T-cell (primary cell): Measurements from ENCODE around the gene RASL10A. TPM values are rescaled to one million over a fixed set of nuclear protein-coding genes. Genes with fewer than 3 reads are reported as not detected.

ENCODE experiments used
- ATAC-seq, 4 experiments: fragments of 200-7000 bp in 3 of 4; fragments of 150-1000 bp in 1 of 4; cut with Tn5 transposase; replicated peaks in 1 of 4; 1 replicate in 3 of 4; 2 replicates in 1 of 4; pipeline ENCODE4 v1.10.0; 2021; ENCODE audit warnings: moderate library complexity in 3 of 4, mild to moderate bottlenecking in 2 of 4, moderate number of reproducible peaks in 1 of 4
- CTCF ChIA-PET, 2 donors: fragments of 300-600 bp; sonication (Branson Sonifier 250); formaldehyde crosslinking; loops; one replicate each; lab custom pipeline; 2022; ENCODE audit warnings: antibody characterized with exemption in 2 of 2; lab: Charles Lee
- POLR2A ChIA-PET, 2 donors: fragments of 300-600 bp; sonication (Branson Sonifier 250); formaldehyde crosslinking; loops; one replicate each; lab custom pipeline; 2022; ENCODE audit warnings: antibody characterized with exemption in 2 of 2; lab: Charles Lee
- DNase-seq, 35 experiments: peaks; one replicate each; pipeline versions ENCODE4 v3.0.0 to v3.0.0-alpha.2; 2013 to 2023
- H3K27ac ChIP-seq: one replicate; pipeline ENCODE4 v1.5.1; 2013; ENCODE audit warnings: low read length
- H3K27me3 ChIP-seq, 2 experiments: replicated peaks in 1 of 2; 1 replicate in 1 of 2; 2 replicates in 1 of 2; pipeline versions ENCODE4 v1.6.1 to v1.7.0; 2013; ENCODE audit warnings: low read length in 1 of 2, mixed read lengths in 1 of 2; ENCODE audit not compliant: control insufficient read depth in 2 of 2, insufficient read depth in 2 of 2; ENCODE audit errors: extremely low read depth in 1 of 2
- H3K36me3 ChIP-seq, 2 donors: 1 replicate in 1 of 2; 2 replicates in 1 of 2; pipeline versions ENCODE4 v1.6.1 to v1.7.0; 2013; ENCODE audit warnings: low read length in 1 of 2; ENCODE audit not compliant: control insufficient read depth in 2 of 2, insufficient read depth in 1 of 2; ENCODE audit errors: extremely low read depth in 1 of 2
- H3K4me1 ChIP-seq, 2 experiments: 1 replicate in 1 of 2; 2 replicates in 1 of 2; pipeline versions ENCODE4 v1.6.1 to v1.7.0; 2013; ENCODE audit warnings: low read length in 2 of 2, mixed read lengths in 1 of 2; ENCODE audit not compliant: insufficient read depth in 2 of 2, control insufficient read depth in 1 of 2; ENCODE audit errors: extremely low read depth in 1 of 2
- H3K4me3 ChIP-seq, 2 donors: 1 replicate in 1 of 2; 2 replicates in 1 of 2; pipeline versions ENCODE4 v1.5.1 to v1.7.0; 2013; ENCODE audit warnings: mild to moderate bottlenecking in 2 of 2, low read length in 1 of 2, moderate library complexity in 1 of 2; ENCODE audit not compliant: control insufficient read depth in 1 of 2; ENCODE audit errors: extremely low read depth in 1 of 2
- H3K9me3 ChIP-seq: 2 replicates; pipeline ENCODE4 v1.7.0; 2013
- H3K27ac Mint-ChIP-seq, 2 donors: one replicate each; pipeline ENCODE4 v1.8.0; 2020 to 2021; ENCODE audit warnings: mild to moderate bottlenecking in 2 of 2, mixed read lengths in 2 of 2
- H3K27me3 Mint-ChIP-seq, 2 donors: one replicate each; pipeline ENCODE4 v1.8.0; 2021 to 2022; ENCODE audit warnings: mixed read lengths in 2 of 2
- H3K36me3 Mint-ChIP-seq: one replicate; pipeline ENCODE4 v1.8.0; 2021; ENCODE audit warnings: mixed read lengths
- H3K4me1 Mint-ChIP-seq, 3 donors: one replicate each; pipeline ENCODE4 v1.8.0; 2020 to 2022; ENCODE audit warnings: mixed read lengths in 3 of 3, mild to moderate bottlenecking in 1 of 3
- H3K4me3 Mint-ChIP-seq, 3 donors: one replicate each; pipeline ENCODE4 v1.8.0; 2020 to 2022; ENCODE audit warnings: mild to moderate bottlenecking in 3 of 3, mixed read lengths in 3 of 3, moderate library complexity in 3 of 3
- H3K9me3 Mint-ChIP-seq, 3 donors: one replicate each; pipeline ENCODE4 v1.8.0; 2020 to 2022; ENCODE audit warnings: mixed read lengths in 3 of 3
- WGBS: methylation state at CpG from one replicate; pipeline ENCODE4 v1.1.5; 2013; ENCODE audit warnings: missing lambda C conversion rate; ENCODE audit not compliant: insufficient coverage; 5-methylcytosine and 5-hydroxymethylcytosine counted together
- total RNA-seq, 35 experiments: library from RNA in 6 of 35; stranded (reverse) in 6 of 35; fragments of 120-200 nt in 1 of 35; gene quantifications; one replicate each; pipeline versions ENCODE4 v1.2.1 to v1.2.4 and lab custom pipeline; 2013 to 2026

The RASL10A gene
- total RNA-seq, 5 donors from 2014 or later (not counting 1 experiment from before 2014, with no cell fraction given): 0.33 to 1.2 (median 0.71) TPM; not detected in 1

DNA sequence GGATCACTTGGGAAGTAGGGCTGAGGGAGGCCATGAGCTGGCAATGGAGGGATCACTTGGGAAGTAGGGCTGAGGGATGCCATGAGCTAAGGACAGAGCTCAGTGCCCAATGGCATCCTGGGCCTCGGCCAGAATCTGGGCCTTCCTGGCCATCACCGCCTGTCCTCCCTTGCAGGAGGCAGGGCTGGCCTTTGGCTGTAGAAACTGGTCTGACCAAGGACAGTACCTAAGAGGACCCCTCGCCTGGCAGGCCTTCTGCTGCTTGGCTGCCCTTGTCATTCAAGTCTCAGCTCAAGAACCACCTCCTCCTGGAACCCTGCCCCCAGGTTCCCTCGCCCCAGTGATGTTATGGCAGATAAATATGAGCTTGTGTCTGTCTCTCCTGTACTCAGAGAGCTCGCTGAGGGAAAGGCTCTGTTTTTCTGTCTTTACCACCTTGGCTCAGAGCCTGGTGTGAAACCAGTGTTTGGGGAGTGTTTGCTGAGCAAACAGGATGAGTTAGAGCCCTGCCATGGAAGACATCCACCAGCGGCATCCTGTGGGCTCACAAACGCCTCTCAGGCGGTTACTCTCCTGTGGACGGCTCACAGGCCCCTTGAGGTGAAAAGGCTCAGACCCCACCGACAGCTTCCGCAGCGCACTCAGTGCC lies 19.3 kb upstream of the RASL10A start:
- no peaks in the 10 kb centered on the region for H3K27me3 ChIP-seq
- ATAC-seq (no peak), DNase-seq (no peak)
- no peaks in the 10 kb centered on the region for H3K27me3 Mint-ChIP-seq
- 98% methylated on average over 11 of the region's 12 CpGs for WGBS
- no peak overlapping the region for H3K27ac ChIP-seq
- no peak overlapping the region for H3K4me3 Mint-ChIP-seq
- no peak overlapping the region for H3K4me3 ChIP-seq
- no peaks in the 10 kb centered on the region for H3K9me3 Mint-ChIP-seq
- no peaks in the 10 kb centered on the region for H3K4me1 Mint-ChIP-seq
- no peaks in the 10 kb centered on the region for H3K9me3 ChIP-seq
- H3K36me3 Mint-ChIP-seq: peaks cover 42% of the 10 kb centered on the region
- H3K4me1 ChIP-seq: no peaks in the 10 kb centered on the region
- ChIA-PET CTCF (no interaction called here), POLR2A (no interaction called here)
- H3K36me3 ChIP-seq: peaks cover 18 to 68% of the 10 kb centered on the region in 2 donors
- H3K27ac Mint-ChIP-seq: no peak overlapping the region

DNA sequence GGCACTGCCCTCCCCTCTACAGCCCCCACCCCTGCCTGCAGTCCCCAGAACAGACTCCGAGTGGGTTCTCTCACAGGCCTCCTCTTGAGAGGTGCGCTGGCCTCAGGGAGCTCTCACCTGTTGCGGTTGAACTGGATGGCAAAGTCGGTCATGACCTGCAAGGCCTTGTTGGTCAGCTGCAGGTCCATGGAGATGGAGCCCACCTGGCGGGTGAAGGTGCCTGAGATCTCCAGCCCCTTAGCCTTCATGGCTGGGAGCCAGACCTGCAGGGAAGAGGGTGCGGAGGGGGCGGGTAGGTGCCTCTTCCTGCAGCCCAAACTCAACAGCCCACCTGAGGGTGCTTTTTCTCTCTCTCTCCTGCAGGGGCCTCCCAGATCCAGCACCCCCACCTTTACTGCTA lies 18.7 kb upstream of the RASL10A start:
- Mint-ChIP-seq H3K4me3 (no peak overlapping the region), H3K27ac (no peak overlapping the region), H3K27me3 (no peaks in the 10 kb centered on the region), H3K4me1 (no peaks in the 10 kb centered on the region), H3K9me3 (no peaks in the 10 kb centered on the region), H3K36me3 (peaks cover 36% of the 10 kb centered on the region)
- WGBS: 100% methylated on average over 4 of the region's 7 CpGs
- DNase-seq: no peak
- Histone ChIP-seq H3K36me3 (peaks cover 15 to 67% of the 10 kb centered on the region in 2 donors), H3K9me3 (no peaks in the 10 kb centered on the region), H3K4me3 (no peak overlapping the region), H3K27me3 (no peaks in the 10 kb centered on the region), H3K4me1 (no peaks in the 10 kb centered on the region), H3K27ac (no peak overlapping the region)
- POLR2A ChIA-PET: no interaction called here
- CTCF ChIA-PET: no interaction called here
- ATAC-seq: no peak

DNA sequence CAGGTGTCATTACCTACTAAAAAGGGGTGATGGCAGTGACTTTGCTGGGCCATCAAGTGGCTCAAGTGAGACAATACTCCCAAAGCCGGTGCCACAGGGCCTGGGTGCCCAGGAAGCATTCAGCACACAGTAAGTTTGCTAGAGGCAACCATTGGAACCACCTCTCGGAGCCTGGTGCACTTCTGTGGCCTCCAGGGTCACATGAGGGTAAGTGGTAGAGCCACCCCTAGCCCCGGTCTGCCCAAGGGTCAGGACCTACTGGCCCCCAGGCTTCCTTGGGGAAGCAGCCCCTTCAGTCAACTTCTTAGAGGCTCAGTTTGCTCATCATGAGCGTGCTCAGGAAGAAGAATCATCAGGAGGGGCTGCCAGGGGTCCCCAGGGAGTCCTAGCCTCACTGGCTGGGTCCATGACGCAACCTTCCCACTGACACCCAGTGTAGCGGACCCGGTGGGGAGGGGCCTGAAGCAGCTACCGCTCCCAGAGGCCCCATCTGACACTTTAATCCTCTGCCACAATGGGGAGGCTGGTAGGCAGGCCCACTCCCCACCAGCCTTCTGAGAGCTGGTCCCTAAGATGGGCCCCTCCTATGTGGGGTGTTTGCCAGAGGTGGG lies 17.5 kb upstream of the RASL10A start:
- Mint-ChIP-seq H3K4me3 (no peak overlapping the region), H3K4me1 (no peaks in the 10 kb centered on the region), H3K27me3 (no peaks in the 10 kb centered on the region), H3K27ac (no peak overlapping the region), H3K9me3 (no peaks in the 10 kb centered on the region), H3K36me3 (peaks cover 24% of the 10 kb centered on the region)
- 97% methylated on average over 4 of the region's 8 CpGs for WGBS
- ChIA-PET CTCF (no interaction called here), POLR2A (no interaction called here)
- H3K4me3 ChIP-seq: no peak overlapping the region
- DNase-seq: no peak
- no peaks in the 10 kb centered on the region for H3K9me3 ChIP-seq
- H3K27me3 ChIP-seq: no peaks in the 10 kb centered on the region
- no peak for ATAC-seq
- H3K36me3 ChIP-seq: peaks cover 11 to 66% of the 10 kb centered on the region in 2 donors
- H3K27ac ChIP-seq: no peak overlapping the region
- H3K4me1 ChIP-seq: no peaks in the 10 kb centered on the region

DNA sequence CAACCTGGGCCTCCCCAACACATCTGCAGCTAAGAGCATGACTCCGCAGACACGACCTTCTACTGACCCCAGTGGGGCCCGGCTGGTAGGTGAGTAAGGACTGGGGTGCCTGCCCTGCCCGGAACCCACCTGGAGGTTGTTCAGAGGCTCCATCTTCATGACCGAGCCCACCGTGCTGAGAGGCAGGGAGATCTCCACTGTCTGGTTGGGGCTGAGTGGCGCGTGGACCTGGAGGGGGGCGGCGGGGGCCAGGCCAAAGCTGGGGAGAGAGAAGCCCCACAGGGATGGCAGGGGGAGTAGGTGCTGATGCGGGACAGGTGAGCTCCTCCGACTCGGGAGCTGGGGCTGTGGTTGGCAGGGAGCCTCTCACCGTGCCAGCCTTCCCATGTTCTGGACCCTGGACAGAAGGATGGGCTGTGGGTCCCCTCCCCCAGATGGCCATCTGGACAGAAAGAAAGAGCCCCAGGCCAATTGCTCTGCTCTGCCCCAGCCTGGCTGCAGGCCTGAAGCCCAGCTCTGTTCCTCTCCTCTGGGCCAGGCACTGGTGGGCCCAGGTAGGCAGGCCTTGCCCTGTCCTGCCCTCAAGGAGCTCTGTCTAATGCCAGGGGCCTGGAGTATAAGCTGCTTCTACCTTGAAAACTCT lies 16.3 kb upstream of the RASL10A start:
- H3K27ac ChIP-seq: no peak overlapping the region
- ChIA-PET CTCF (no interaction called here), POLR2A (no interaction called here)
- 90% methylated on average over 9 of the region's 14 CpGs for WGBS
- H3K4me3 Mint-ChIP-seq: no peak overlapping the region
- peaks cover 21% of the 10 kb centered on the region for H3K36me3 Mint-ChIP-seq
- ATAC-seq (no peak), DNase-seq (no peak)
- no peaks in the 10 kb centered on the region for H3K9me3 Mint-ChIP-seq
- H3K27ac Mint-ChIP-seq: no peak overlapping the region
- H3K9me3 ChIP-seq: no peaks in the 10 kb centered on the region
- H3K4me3 ChIP-seq: no peak overlapping the region
- H3K4me1 ChIP-seq: no peaks in the 10 kb centered on the region
- no peaks in the 10 kb centered on the region for H3K27me3 ChIP-seq
- H3K36me3 ChIP-seq: peaks cover 7 to 64% of the 10 kb centered on the region in 2 donors
- no peaks in the 10 kb centered on the region for H3K4me1 Mint-ChIP-seq
- H3K27me3 Mint-ChIP-seq: no peaks in the 10 kb centered on the region

DNA sequence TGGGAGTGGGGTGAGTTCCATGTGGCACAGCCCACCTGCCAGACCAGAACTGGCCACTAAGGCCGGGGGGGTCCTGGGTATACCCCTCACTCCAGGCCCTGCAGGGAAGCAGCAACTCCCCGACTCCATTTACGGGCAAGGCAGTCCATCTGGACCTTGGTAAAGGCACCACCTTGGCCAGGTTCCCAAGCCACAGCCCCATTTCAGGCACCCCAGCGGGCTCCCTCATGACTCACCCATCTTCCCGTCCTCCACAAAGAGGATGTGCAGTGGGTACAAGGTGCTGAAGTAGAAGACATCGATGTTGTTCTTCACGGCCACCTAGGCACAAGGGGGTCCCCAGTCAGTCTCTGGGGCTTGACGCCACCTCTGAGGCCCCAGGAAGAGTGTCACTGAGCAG lies 15.7 kb upstream of the RASL10A start:
- Mint-ChIP-seq H3K4me3 (no peak overlapping the region), H3K4me1 (no peaks in the 10 kb centered on the region), H3K27ac (no peak overlapping the region), H3K9me3 (no peaks in the 10 kb centered on the region), H3K27me3 (no peaks in the 10 kb centered on the region), H3K36me3 (peaks cover 22% of the 10 kb centered on the region)
- ChIA-PET POLR2A (no interaction called here), CTCF (no interaction called here)
- H3K9me3 ChIP-seq: no peaks in the 10 kb centered on the region
- no peaks in the 10 kb centered on the region for H3K4me1 ChIP-seq
- 100% methylated on average over 6 of the region's 8 CpGs for WGBS
- H3K36me3 ChIP-seq: peaks cover 7 to 62% of the 10 kb centered on the region in 2 donors
- H3K4me3 ChIP-seq: no peak overlapping the region
- H3K27ac ChIP-seq: no peak overlapping the region
- DNase-seq (no peak), ATAC-seq (no peak)
- H3K27me3 ChIP-seq: no peaks in the 10 kb centered on the region

DNA sequence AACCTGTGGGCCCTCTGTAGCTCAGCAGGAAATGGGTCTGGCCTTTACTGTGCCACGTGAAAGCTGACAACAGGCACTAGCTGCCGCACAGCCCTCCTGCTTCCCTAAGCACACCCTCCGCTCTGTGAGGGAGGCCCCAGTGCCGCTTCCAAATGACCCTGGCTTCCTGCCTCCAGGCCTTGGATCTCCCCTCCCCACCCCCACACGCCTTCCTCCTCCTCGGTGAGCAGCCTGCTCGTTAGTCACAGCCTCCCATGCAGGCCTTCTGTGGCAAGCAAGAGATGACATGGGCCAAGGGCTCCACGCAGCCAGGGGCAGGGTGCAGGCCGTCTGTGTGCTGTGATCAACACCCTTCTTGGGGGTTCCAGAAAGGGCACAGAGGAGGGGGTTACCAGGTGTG lies 15.3 kb upstream of the RASL10A start:
- H3K27ac Mint-ChIP-seq: no peak overlapping the region

More for the DNA sequence above, 15.3 kb upstream of the RASL10A start:
- DNase-seq (no peak), ATAC-seq (no peak)
- CTCF ChIA-PET: no interaction called here
- 89% methylated on average over 9 of the region's 9 CpGs for WGBS
- H3K27me3 ChIP-seq: no peaks in the 10 kb centered on the region
- H3K27me3 Mint-ChIP-seq: no peaks in the 10 kb centered on the region
- H3K4me1 Mint-ChIP-seq: no peaks in the 10 kb centered on the region
- no peaks in the 10 kb centered on the region for H3K9me3 ChIP-seq
- H3K4me1 ChIP-seq: no peaks in the 10 kb centered on the region
- peaks cover 7 to 59% of the 10 kb centered on the region in 2 donors for H3K36me3 ChIP-seq
- H3K4me3 Mint-ChIP-seq: no peak overlapping the region
- H3K27ac ChIP-seq: no peak overlapping the region
- no peak overlapping the region for H3K4me3 ChIP-seq
- POLR2A ChIA-PET: no interaction called here
- H3K36me3 Mint-ChIP-seq: peaks cover 18% of the 10 kb centered on the region
- no peaks in the 10 kb centered on the region for H3K9me3 Mint-ChIP-seq
